HEK293 (cell line): ENCODE results near the gene TRIM62.

Source experiments
- CTCF ChIA-PET: fragments of 350-600 bp; formaldehyde crosslinking; extraction: SDS; loops from one replicate; lab custom pipeline; 2021; ENCODE audit warnings: antibody characterized with exemption; lab: Yijun Ruan, JAX
- POLR2A ChIA-PET: fragments of 300-600 bp; formaldehyde crosslinking; extraction: SDS; loops from one replicate; lab custom pipeline; 2020; ENCODE audit warnings: antibody characterized with exemption, inconsistent platforms; lab: Yijun Ruan, JAX
- H3K27ac ChIP-seq: fragments of 200-500 bp; sonication (Bioruptor generic); 2 replicates; pipeline ENCODE4 v1.5.1; 2014; ENCODE audit warnings: low read depth, low read length, control low read depth, inconsistent platforms; ENCODE audit errors: extremely low read depth
- H3K36me3 ChIP-seq, 2 experiments: fragments of 200-500 bp in 1 of 2; sonication (Bioruptor generic) in 1 of 2; 1 replicate in 1 of 2; 2 replicates in 1 of 2; pipeline ENCODE4 v1.5.1; 2014 to 2017; ENCODE audit warnings: inconsistent platforms in 2 of 2, low read length in 2 of 2; ENCODE audit not compliant: control insufficient read depth in 2 of 2, insufficient read depth in 1 of 2
- H3K4me1 ChIP-seq: fragments of 200-500 bp; sonication (Bioruptor generic); 2 replicates; pipeline ENCODE4 v1.5.1; 2014; ENCODE audit warnings: mild to moderate bottlenecking, low read length, inconsistent platforms; ENCODE audit not compliant: control insufficient read depth, insufficient read depth
- H3K4me3 ChIP-seq: 2 replicates; pipeline ENCODE4 v1.5.1; 2011; ENCODE audit warnings: low read depth, mild to moderate bottlenecking, control low read depth, low read length, moderate library complexity
- H3K9me3 ChIP-seq: fragments of 200-500 bp; sonication (Bioruptor generic); 2 replicates; pipeline ENCODE4 v1.5.1; 2014; ENCODE audit warnings: low read depth, low read length, inconsistent platforms; ENCODE audit not compliant: control insufficient read depth, insufficient read depth
- PRDM1 ChIP-seq: fragments of 450-650 bp; formaldehyde crosslinking; IDR thresholded peaks from 2 replicates; pipeline ENCODE4; 2016; ENCODE audit warnings: missing biosample characterization, missing genetic modification characterization
- RBAK ChIP-seq: fragments of 450-650 bp; formaldehyde crosslinking; IDR thresholded peaks from 2 replicates; pipeline ENCODE4 v1.5.1; 2016; ENCODE audit warnings: missing biosample characterization, missing genetic modification characterization
- TRIM28 ChIP-seq: IDR thresholded peaks from 2 replicates; pipeline ENCODE4 v1.6.1; 2011; ENCODE audit warnings: low read length, control low read depth, borderline replicate concordance
- ZBTB21 ChIP-seq: fragments of 450-650 bp; formaldehyde crosslinking; IDR thresholded peaks from 2 replicates; pipeline ENCODE4 v1.5.1; 2017; ENCODE audit warnings: missing biosample characterization, missing genetic modification characterization
- ZNF248 ChIP-seq: fragments of 450-650 bp; formaldehyde crosslinking; IDR thresholded peaks from 2 replicates; pipeline ENCODE4 v1.5.1; 2017; ENCODE audit warnings: missing biosample characterization, missing genetic modification characterization
- ZNF350 ChIP-seq: fragments of 450-650 bp; formaldehyde crosslinking; IDR thresholded peaks from 2 replicates; pipeline ENCODE4 v1.5.0; 2017; ENCODE audit warnings: missing biosample characterization, mild to moderate bottlenecking, missing genetic modification characterization
- ZNF621 ChIP-seq: fragments of 450-650 bp; formaldehyde crosslinking; IDR thresholded peaks from 2 replicates; pipeline ENCODE4 v1.5.1; 2017; ENCODE audit warnings: missing biosample characterization, missing genetic modification characterization
- ZNF777 ChIP-seq: fragments of 450-650 bp; formaldehyde crosslinking; IDR thresholded peaks from 2 replicates; pipeline ENCODE4 v1.5.1; 2017; ENCODE audit warnings: missing biosample characterization, missing genetic modification characterization, borderline replicate concordance
- ZXDB ChIP-seq: fragments of 450-650 bp; formaldehyde crosslinking; IDR thresholded peaks from 2 replicates; pipeline ENCODE4 v1.5.1; 2016; ENCODE audit warnings: missing biosample characterization, missing genetic modification characterization
- TF ChIP-seq, protein P1 (sequence below): fragments of 450-650 bp; formaldehyde crosslinking; IDR thresholded peaks from 2 replicates; pipeline ENCODE4 v1.5.1; 2016; ENCODE audit warnings: missing biosample characterization, missing genetic modification characterization
- TF ChIP-seq, protein P2 (sequence below): fragments of 450-650 bp; formaldehyde crosslinking; IDR thresholded peaks from 2 replicates; pipeline ENCODE4 v1.5.1; 2017; ENCODE audit warnings: missing biosample characterization, missing genetic modification characterization
- TF ChIP-seq, protein P3 (sequence below): fragments of 450-650 bp; formaldehyde crosslinking; IDR thresholded peaks from 2 replicates; pipeline ENCODE4 v1.5.1; 2016; ENCODE audit warnings: missing biosample characterization, missing genetic modification characterization
- TF ChIP-seq, protein P4 (sequence below): fragments of 450-650 bp; formaldehyde crosslinking; IDR thresholded peaks from 2 replicates; pipeline ENCODE4 v1.5.1; 2016; ENCODE audit warnings: missing biosample characterization, missing genetic modification characterization
- TF ChIP-seq, protein P5 (sequence below): fragments of 450-650 bp; formaldehyde crosslinking; IDR thresholded peaks from 2 replicates; pipeline ENCODE4 v1.5.1; 2017; ENCODE audit warnings: missing biosample characterization, missing genetic modification characterization
- TF ChIP-seq, protein P6 (sequence below): fragments of 450-650 bp; formaldehyde crosslinking; IDR thresholded peaks from 2 replicates; pipeline ENCODE4 v1.5.1; 2016; ENCODE audit warnings: missing biosample characterization, missing genetic modification characterization
- TF ChIP-seq, protein P7 (sequence below): fragments of 450-650 bp; formaldehyde crosslinking; conservative IDR thresholded peaks from 2 replicates; pipeline ENCODE4 v1.5.1; 2016; ENCODE audit warnings: low read depth, missing biosample characterization, missing genetic modification characterization
- TF ChIP-seq, protein P8 (sequence below): fragments of 450-650 bp; formaldehyde crosslinking; IDR thresholded peaks from 2 replicates; pipeline ENCODE4 v1.5.1; 2016; ENCODE audit warnings: missing biosample characterization, missing genetic modification characterization, borderline replicate concordance

The TRIM62 gene

DNA sequence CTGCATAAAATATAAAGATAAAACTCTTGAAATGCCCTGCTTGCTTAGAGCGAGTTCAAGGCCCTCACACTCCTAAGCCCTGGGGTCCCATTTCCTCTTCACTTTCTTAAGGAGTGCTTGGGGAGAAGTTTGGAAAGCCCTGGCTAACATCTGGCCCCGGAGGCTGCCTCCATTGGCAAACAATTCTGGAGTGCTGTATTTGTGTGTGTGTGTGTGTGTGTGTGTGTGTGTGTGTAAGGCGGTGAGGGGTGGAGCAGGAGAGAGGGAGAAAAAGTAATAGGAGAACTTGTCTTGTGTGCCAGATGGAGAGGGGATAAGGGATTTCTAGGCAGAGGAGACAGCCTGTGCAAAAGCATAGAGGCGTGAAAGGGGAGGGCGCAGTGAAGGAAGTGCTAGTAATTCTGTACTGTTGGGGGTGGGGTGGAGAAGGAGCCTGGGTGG is 578 bp upstream of the TRIM62 start:
- H3K4me3 ChIP-seq = no peak overlapping the region; the same call in 1 of the 2 replicates
- POLR2A ChIA-PET = interaction anchor here (0.6 to 2.1 kb wide), 6 partner anchors 9 to 191 kb away, joined by 3 to 28 read pairs (median 4); no protein-coding TSS in a partner anchor
- CTCF ChIA-PET = interaction anchor here (0.7 to 1.4 kb wide), 4 partner anchors 35 to 1313 kb away, joined by 3 to 9 read pairs (median 3); no protein-coding TSS in a partner anchor
- H3K36me3 ChIP-seq = no peaks in the 10 kb centered on the region
- H3K9me3 ChIP-seq = no peaks in the 10 kb centered on the region
- H3K4me1 ChIP-seq = no peaks in the 10 kb centered on the region; the same call in 1 of the 2 replicates
- no peak overlapping the region for H3K27ac ChIP-seq
- TF ChIP-seq ZNF777 (tag by site-specific recombination) (no peak), TRIM28 (no peak), ZNF248 (no peak), ZBTB21 (no peak), RBAK (tag by site-specific recombination) (no peak), ZXDB (peak; percentile 30; the same call in 1 of the 2 replicates), PRDM1 (peak; percentile 81), ZNF621 (tag by site-specific recombination) (no peak), ZNF350 (no peak)
- TF ChIP-seq, protein P1, sequence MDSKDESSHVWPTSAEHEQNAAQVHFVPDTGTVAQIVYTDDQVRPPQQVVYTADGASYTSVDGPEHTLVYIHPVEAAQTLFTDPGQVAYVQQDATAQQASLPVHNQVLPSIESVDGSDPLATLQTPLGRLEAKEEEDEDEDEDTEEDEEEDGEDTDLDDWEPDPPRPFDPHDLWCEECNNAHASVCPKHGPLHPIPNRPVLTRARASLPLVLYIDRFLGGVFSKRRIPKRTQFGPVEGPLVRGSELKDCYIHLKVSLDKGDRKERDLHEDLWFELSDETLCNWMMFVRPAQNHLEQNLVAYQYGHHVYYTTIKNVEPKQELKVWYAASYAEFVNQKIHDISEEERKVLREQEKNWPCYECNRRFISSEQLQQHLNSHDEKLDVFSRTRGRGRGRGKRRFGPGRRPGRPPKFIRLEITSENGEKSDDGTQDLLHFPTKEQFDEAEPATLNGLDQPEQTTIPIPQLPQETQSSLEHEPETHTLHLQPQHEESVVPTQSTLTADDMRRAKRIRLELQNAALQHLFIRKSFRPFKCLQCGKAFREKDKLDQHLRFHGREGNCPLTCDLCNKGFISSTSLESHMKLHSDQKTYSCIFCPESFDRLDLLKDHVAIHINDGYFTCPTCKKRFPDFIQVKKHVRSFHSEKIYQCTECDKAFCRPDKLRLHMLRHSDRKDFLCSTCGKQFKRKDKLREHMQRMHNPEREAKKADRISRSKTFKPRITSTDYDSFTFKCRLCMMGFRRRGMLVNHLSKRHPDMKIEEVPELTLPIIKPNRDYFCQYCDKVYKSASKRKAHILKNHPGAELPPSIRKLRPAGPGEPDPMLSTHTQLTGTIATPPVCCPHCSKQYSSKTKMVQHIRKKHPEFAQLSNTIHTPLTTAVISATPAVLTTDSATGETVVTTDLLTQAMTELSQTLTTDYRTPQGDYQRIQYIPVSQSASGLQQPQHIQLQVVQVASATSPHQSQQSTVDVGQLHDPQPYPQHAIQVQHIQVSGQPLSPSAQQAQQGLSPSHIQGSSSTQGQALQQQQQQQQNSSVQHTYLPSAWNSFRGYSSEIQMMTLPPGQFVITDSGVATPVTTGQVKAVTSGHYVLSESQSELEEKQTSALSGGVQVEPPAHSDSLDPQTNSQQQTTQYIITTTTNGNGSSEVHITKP = no peak
- TF ChIP-seq, protein P2, sequence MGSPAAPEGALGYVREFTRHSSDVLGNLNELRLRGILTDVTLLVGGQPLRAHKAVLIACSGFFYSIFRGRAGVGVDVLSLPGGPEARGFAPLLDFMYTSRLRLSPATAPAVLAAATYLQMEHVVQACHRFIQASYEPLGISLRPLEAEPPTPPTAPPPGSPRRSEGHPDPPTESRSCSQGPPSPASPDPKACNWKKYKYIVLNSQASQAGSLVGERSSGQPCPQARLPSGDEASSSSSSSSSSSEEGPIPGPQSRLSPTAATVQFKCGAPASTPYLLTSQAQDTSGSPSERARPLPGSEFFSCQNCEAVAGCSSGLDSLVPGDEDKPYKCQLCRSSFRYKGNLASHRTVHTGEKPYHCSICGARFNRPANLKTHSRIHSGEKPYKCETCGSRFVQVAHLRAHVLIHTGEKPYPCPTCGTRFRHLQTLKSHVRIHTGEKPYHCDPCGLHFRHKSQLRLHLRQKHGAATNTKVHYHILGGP (tag by site-specific recombination) = no peak
- TF ChIP-seq, protein P3, sequence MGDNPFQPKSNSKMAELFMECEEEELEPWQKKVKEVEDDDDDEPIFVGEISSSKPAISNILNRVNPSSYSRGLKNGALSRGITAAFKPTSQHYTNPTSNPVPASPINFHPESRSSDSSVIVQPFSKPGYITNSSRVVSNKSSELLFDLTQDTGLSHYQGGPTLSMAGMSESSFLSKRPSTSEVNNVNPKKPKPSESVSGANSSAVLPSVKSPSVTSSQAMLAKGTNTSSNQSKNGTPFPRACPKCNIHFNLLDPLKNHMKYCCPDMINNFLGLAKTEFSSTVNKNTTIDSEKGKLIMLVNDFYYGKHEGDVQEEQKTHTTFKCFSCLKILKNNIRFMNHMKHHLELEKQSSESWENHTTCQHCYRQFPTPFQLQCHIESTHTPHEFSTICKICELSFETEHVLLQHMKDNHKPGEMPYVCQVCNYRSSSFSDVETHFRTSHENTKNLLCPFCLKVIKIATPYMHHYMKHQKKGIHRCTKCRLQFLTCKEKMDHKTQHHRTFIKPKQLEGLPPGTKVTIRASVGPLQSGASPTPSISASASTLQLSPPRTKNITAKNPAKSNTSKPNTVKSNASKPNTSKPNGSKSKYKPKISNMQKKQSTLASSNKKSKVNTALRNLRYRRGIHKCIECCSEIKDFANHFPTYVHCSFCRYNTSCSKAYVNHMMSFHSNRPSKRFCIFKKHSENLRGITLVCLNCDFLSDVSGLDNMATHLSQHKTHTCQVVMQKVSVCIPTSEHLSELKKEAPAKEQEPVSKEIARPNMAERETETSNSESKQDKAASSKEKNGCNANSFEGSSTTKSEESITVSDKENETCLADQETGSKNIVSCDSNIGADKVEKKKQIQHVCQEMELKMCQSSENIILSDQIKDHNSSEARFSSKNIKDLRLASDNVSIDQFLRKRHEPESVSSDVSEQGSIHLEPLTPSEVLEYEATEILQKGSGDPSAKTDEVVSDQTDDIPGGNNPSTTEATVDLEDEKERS = no peak
- TF ChIP-seq, protein P4, sequence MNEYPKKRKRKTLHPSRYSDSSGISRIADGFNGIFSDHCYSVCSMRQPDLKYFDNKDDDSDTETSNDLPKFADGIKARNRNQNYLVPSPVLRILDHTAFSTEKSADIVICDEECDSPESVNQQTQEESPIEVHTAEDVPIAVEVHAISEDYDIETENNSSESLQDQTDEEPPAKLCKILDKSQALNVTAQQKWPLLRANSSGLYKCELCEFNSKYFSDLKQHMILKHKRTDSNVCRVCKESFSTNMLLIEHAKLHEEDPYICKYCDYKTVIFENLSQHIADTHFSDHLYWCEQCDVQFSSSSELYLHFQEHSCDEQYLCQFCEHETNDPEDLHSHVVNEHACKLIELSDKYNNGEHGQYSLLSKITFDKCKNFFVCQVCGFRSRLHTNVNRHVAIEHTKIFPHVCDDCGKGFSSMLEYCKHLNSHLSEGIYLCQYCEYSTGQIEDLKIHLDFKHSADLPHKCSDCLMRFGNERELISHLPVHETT (tag by site-specific recombination) = no peak
- TF ChIP-seq, protein P5, sequence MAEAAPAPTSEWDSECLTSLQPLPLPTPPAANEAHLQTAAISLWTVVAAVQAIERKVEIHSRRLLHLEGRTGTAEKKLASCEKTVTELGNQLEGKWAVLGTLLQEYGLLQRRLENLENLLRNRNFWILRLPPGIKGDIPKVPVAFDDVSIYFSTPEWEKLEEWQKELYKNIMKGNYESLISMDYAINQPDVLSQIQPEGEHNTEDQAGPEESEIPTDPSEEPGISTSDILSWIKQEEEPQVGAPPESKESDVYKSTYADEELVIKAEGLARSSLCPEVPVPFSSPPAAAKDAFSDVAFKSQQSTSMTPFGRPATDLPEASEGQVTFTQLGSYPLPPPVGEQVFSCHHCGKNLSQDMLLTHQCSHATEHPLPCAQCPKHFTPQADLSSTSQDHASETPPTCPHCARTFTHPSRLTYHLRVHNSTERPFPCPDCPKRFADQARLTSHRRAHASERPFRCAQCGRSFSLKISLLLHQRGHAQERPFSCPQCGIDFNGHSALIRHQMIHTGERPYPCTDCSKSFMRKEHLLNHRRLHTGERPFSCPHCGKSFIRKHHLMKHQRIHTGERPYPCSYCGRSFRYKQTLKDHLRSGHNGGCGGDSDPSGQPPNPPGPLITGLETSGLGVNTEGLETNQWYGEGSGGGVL (tag by site-specific recombination) = peak; percentile 96
- TF ChIP-seq, protein P6, sequence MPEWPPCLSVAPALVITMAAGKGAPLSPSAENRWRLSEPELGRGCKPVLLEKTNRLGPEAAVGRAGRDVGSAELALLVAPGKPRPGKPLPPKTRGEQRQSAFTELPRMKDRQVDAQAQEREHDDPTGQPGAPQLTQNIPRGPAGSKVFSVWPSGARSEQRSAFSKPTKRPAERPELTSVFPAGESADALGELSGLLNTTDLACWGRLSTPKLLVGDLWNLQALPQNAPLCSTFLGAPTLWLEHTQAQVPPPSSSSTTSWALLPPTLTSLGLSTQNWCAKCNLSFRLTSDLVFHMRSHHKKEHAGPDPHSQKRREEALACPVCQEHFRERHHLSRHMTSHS (tag by site-specific recombination) = no peak
- TF ChIP-seq, protein P7, sequence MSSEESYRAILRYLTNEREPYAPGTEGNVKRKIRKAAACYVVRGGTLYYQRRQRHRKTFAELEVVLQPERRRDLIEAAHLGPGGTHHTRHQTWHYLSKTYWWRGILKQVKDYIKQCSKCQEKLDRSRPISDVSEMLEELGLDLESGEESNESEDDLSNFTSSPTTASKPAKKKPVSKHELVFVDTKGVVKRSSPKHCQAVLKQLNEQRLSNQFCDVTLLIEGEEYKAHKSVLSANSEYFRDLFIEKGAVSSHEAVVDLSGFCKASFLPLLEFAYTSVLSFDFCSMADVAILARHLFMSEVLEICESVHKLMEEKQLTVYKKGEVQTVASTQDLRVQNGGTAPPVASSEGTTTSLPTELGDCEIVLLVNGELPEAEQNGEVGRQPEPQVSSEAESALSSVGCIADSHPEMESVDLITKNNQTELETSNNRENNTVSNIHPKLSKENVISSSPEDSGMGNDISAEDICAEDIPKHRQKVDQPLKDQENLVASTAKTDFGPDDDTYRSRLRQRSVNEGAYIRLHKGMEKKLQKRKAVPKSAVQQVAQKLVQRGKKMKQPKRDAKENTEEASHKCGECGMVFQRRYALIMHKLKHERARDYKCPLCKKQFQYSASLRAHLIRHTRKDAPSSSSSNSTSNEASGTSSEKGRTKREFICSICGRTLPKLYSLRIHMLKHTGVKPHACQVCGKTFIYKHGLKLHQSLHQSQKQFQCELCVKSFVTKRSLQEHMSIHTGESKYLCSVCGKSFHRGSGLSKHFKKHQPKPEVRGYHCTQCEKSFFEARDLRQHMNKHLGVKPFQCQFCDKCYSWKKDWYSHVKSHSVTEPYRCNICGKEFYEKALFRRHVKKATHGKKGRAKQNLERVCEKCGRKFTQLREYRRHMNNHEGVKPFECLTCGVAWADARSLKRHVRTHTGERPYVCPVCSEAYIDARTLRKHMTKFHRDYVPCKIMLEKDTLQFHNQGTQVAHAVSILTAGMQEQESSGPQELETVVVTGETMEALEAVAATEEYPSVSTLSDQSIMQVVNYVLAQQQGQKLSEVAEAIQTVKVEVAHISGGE (tag by site-specific recombination) = no peak
- TF ChIP-seq, protein P8, sequence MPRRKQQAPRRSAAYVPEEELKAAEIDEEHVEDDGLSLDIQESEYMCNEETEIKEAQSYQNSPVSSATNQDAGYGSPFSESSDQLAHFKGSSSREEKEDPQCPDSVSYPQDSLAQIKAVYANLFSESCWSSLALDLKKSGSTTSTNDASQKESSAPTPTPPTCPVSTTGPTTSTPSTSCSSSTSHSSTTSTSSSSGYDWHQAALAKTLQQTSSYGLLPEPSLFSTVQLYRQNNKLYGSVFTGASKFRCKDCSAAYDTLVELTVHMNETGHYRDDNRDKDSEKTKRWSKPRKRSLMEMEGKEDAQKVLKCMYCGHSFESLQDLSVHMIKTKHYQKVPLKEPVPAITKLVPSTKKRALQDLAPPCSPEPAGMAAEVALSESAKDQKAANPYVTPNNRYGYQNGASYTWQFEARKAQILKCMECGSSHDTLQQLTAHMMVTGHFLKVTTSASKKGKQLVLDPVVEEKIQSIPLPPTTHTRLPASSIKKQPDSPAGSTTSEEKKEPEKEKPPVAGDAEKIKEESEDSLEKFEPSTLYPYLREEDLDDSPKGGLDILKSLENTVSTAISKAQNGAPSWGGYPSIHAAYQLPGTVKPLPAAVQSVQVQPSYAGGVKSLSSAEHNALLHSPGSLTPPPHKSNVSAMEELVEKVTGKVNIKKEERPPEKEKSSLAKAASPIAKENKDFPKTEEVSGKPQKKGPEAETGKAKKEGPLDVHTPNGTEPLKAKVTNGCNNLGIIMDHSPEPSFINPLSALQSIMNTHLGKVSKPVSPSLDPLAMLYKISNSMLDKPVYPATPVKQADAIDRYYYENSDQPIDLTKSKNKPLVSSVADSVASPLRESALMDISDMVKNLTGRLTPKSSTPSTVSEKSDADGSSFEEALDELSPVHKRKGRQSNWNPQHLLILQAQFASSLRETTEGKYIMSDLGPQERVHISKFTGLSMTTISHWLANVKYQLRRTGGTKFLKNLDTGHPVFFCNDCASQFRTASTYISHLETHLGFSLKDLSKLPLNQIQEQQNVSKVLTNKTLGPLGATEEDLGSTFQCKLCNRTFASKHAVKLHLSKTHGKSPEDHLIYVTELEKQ (tag by site-specific recombination) = no peak
